GM21526 (cell line): ENCODE results near the gene CNTNAP2.
"Not testable (repeated sequence)": the region's sequence is repeated elsewhere in the genome, so short reads cannot be mapped to it uniquely, and the experiment has no call there.

Experiments
- ATAC-seq: cut with Tn5 transposase; IDR thresholded peaks from one replicate; pipeline ENCODE4 v1.9.1; 2021; ENCODE audit warnings: moderate library complexity; ENCODE audit not compliant: unreplicated experiment, low FRiP score

The CNTNAP2 gene

DNA sequence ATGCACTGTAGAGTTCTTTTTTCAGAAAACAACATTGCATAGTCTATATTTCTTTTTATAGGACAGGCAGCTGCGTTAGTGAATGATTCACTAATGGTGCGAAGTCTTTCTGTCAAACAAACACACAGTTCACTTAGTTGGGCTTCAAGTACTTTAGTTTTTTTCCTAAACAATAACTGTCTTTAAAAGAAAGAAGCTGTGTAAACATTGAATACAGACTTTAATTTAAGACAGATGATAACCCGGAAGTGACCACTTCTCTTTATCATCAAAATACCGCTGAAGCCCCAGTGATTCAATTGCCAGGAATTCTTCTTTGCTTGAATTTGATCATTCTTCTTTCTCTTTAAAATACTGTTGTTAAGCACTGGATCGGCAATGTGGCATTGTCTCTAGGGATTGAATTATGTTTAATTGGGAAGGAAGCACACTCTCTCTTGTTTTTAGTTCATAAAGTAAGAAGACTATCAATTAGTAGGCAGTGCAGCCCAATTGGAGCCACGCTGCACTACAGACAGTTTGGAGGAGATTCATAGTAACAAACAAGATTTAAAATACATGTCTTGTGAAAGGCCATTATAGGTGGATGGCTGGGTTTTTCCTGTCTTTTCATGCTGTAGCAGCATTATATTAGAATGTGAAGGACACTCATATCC, 30.4 kb downstream of the CNTNAP2 start:
- ATAC-seq = no peak

DNA sequence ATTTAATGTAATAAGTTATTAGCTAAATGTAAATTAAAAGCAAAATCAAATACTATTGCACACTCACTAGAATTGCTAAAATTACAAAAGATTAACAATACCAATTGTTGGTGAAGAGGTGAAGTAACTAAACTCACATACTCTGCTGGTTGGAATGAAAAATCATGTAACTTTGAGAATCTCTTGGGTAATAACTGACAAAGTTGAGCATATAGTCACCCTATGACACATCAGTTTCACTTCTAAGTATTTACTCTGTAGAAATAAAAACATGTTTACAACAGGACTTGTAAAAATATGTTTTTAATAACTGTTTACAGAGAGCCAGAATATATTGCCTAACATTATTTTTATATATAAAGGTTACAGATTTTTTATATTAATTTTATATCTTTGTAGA, 33.6 kb downstream of the CNTNAP2 start:
- ATAC-seq = no peak

DNA sequence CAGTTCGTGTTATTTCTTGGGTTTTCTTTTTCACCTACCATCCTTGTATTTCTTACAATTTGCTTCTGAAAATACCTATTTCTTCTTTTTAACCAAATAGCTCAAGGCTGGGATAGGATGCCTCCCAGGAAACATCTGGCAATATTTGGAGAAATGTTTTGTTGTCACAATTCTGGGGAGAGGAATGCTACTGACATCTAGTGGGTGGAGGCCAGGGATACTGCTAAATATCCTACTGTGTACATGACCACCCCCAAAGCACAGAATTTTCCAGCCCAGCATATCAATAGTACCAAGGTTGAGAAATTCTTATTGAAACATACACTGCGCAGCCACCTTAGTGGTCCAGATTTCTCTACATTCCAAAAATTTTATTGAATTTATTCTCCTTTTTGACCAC, 55.5 kb downstream of the CNTNAP2 start:
- ATAC-seq = no peak

DNA sequence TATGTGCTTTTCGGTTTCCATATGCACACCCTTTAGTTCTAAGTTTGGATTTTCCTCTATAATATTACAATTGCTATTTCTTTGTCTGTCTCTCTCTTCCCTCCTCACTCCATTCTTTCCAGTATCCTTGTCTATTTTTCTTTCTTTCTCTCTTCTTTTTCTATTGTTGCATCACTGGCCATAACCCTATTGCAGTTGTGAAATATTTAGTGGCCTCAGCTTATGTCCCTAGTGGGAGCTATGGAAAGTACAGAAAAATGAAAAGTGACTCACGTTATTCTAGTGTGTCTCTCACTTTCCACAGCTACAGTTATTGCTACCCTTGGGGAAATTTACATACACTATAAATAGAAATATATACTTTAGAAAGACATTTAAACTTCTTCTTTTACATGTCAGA, 59.1 kb downstream of the CNTNAP2 start:
- no peak for ATAC-seq

DNA sequence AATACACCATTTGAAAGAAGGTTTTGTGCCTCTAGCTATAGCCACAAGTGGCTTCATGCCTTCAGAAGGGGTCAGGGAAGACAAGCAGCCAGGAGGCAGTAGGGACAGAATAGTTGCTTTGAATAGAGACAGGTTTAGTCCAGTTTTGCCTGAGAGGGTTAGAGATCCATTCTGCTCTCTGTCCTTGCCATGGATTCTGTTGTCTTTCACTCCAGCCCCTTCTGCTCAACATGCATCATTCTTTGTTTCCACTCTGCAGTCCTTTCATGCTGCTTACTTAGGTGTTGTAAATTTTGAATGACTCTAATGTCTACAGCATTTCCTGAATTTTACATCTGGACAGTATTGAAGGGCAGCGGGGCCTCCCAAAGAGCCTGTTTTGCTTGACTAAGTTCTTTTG, 60.3 kb downstream of the CNTNAP2 start:
- ATAC-seq = no peak

DNA sequence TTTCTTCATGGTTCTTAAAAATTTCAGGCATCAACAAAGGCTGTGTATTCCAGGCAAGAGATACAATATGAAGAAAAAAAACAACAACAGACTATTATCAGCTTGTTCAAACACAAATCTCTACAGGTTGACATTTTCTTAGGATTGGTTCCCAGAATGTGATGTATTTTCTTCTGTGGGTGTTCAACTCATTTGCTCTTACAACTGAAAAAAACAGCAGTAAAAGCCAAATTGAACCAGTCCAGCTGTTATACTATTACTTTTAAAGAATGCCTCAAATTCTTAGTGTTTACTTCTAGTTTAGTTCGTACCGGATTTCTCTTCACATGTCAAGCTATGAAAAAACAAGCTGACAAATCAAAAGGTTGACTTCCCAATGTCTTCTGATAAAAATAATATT, 60.7 kb downstream of the CNTNAP2 start:
- ATAC-seq = no peak

DNA sequence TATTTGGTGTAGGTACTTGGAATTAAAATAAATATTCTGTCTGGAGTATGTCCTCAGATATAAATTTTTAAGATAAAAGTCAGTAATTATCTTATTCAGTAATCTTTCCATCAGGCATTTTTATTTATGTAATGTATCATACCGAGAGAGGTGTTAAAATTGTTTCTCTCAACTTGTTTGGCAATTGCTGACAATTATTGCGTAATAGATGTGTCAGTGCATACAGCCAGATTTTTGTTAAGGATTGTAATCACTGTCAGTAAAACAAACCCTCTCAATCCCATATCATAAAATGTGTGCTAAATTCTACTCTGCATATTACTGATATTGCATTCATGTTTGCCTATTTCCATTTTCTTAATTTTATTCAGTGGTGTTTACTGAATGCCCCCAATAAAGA, 69.2 kb downstream of the CNTNAP2 start:
- ATAC-seq = no peak

DNA sequence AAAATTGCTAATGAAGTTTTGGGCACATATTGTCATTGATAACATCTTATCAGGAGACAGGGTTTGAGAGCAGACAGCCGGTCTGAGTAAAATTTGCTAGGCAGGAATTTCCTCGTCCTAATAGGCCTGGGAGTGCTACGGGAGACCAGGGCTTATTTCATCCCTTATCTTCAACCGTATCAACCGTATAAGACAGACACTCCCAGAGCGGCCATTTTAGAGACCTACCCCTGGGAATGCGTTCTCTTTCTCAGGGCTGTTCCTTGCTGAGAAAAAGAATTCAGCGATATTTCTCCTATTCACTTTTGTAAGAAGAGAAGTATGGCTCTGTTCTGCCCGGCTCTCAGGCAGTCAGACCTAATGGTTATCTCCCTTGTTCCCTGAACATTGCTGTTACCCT, 74.8 kb downstream of the CNTNAP2 start:
- not testable (repeated sequence) for ATAC-seq

DNA sequence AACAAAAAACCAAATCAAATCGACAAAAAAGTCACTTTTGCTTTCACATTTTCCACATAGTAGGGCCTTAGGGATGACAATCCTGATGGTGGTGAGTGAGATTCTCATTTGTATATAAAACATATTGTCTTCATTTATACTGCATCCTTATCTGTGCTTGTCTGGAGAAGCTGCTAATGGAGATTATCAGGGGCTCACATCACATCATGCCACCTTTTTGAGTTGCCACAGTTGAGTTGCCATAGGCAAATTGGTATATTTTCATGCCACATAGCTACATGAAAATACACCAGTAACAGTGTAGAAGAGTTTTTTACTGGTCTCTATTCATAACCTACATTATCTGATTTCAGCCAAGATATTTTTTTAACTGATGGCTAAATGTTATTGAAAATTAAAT, 85.3 kb downstream of the CNTNAP2 start:
- ATAC-seq = no peak

DNA sequence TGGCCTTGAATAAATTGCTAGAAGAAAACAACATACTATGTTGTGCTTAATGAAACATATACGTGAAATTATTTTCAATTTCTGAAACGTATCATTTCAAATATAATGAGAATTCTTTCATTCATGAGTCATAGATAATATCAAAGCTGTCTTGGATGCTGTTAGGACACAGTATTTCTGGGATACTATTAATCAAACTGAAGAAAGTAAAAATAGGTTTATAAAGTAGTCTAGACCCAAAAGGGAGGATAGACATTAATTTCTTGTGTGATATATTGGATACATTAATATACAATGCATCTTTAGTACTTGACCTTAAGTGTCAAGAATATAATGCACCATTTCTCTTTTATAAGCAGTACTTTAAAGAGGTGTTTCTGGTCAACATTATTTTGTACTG, 89.7 kb downstream of the CNTNAP2 start:
- no peak for ATAC-seq

DNA sequence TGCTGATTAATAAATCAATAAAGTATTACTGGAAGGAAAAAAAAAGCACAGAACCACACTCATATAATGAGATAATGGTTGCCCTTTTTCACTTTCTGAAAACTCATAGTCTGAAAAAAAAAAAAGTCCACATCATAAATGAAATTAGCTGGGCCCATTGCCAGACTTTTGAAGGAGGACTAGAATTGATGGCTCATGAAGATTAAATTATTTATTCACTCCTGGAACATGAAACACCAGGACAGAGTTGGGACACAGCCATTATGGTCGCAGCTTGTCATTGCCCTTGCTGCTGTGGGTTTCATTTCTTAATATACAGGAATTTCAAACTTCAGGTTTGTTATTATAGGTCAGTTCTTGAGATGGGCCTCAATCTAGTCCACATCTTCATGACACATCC, 91.9 kb downstream of the CNTNAP2 start:
- no peak for ATAC-seq

DNA sequence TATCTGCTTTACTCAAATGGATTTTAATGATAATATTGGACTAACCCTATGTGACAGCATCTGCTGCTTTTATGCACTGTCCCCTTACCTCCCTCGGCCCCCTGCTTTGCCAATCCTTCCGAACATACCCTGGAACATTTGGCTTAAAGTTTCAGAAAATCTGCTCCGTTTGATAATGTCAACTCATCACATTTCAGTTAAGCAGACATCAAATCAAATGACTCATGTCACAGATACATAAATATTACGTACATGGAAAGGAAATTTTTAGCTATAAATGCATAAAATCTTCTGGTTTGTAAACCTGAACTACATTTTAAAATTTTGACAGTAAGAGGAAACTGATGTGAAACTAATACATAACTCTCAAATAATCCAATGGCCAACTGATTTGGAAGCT, 98.2 kb downstream of the CNTNAP2 start:
- ATAC-seq = no peak

DNA sequence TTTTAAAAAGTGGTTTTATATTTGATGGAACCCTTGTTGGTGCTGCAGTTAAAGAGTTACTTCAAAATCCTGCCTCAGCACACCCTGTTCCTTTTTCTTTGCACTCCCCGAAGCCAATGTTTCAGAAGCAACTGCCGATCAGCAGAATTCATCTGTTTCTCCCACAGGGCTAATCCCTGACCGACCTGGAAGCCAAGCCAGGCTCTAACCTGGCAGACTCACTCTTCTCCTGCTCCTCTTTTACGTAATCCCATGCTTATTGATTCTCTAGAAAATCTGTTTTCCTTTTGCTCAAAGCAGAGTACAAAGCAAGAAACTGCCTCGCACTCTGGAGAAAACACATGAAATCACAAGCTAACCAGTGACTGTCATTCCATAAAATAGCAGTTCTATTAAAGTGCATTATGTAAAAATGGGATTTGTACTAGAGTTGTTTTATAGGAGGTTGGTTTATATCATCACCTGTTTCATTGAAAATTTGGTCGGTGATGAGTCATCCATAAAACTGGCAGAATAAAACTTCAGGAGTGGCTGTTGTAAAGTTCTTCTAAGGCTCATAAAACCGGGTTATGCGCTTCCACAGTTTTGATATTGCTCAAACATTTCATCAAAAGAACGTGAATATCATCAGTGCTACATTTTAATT, 99.9 kb downstream of the CNTNAP2 start:
- ATAC-seq = no peak

DNA sequence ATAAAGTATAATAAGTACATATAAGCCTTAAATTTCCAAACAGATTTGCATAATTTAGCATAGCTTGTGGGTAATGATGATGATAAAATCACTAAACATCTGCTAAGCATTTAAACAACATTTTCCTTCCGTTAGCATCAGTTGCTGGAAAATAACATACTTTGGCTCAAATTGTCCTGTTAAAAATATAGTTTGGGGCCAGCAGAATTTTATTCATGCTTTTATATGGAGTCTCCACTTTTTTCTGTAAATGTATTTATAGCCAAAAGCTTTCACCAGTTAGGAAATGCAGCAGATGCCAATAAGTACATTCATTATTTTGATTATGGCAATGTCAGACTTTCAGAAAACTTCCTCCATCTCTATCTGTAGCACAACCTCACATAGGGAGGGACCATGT, 107.2 kb downstream of the CNTNAP2 start:
- no peak for ATAC-seq

DNA sequence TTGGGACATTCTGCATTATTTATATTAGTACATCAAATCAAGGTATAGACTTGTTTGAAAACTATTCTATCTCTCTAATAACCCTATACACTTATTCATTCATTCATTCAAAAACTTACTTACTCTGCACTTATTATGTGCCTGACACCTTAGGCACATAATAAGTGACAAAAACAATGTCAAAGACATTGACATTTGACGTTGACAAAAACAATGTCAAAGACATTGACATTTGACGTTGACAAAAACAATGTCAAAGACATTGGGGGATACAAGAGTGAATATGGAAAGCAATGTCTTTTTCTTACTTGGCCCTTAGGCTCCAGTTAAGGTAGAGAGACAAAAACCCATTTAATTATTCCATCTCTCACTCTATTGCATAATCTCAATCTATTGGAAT, 116.0 kb downstream of the CNTNAP2 start:
- ATAC-seq = no peak

DNA sequence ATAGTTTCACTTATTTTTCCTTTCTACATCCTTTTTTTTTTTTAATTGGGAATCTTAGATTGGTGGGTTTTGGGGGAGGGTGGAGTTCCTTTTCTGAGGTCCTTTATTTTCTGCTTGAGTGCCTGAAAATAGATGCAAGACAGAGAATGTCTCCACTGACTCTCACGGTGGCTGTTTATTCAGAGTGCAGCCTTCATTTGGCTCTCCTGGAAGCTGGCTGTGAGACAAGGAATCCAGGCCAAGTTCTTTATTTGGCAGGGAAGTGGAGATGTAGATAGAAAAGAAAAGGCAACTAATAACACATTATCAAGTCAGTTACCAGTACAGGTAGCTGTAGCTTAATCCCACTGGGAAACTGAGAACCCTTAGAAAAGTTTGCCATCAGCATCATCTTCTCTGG, 118.6 kb downstream of the CNTNAP2 start:
- no peak for ATAC-seq

DNA sequence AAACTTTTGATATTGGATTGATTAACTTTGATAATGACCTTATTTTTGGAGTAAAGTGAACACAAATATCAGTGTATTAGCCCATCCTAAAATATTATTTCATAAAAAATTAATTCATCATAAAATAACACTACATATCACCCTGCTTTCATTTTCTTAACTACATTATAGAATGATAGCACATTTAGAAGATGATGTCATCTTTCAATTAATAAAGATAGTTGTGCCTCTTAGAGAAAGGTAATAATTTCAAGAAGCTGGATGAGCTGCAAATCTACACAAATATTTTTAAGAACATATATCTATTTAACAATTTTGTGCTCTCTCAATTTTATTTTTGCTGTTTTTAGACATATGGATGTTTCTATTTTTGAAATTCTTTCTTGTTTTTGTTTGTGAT, 126.1 kb downstream of the CNTNAP2 start:
- ATAC-seq = no peak

DNA sequence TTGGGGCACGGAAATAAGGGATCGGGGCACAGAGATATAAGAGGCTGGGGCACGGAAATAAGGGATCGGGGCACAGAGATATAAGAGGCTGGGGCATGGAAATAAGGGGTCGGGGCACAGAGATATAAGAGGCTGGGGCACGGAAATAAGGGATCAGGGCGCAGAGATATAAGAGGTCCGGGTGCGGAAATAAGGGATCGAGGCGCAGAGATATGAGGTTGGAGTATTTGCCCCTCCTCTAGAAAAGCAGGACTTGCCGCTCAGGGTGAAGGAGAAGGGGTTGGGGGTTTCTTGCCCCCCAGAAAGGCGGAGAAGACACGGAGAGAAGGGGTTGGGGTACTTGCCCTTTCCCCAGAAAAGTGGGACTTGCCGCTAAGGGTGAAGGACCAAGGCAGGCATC, 131.4 kb downstream of the CNTNAP2 start:
- not testable (repeated sequence) for ATAC-seq

DNA sequence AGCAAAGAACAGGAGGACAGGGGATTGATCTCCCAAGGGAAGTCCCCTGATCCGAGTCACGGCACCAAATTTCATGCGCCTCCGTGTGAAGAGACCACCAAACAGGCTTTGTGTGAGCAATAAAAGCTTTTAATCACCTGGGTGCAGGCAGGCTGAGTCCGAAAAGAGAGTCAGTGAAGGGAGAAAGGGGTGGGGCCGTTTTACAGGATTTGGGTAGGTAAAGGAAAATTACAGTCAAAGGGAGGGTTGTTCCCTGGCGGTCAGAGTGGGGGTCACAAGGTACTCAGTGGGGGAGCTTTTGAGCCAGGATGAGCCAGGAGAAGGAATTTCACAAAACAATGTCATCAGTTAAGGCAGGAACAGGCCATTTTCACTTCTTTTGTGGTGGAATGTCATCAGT, 132.1 kb downstream of the CNTNAP2 start:
- not testable (repeated sequence) for ATAC-seq

DNA sequence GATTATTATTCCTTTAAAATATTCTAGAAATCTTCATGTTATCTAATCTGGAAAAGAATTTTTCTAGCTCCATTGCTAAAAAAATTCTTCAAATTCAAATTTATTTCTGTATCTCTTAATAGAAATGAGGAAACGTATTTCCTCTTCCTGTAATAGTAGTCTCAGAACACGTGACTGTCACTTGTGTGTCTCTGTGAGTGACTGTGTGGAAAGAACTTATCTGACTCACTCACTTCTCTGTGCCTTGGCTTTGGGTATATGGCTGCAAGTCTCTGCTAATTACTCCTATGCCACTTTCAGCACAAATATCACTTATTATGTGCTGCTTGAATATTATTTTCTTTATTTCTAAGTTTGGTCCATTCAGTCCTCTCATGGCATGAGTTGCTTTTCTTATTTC, 132.7 kb downstream of the CNTNAP2 start:
- ATAC-seq = no peak

DNA sequence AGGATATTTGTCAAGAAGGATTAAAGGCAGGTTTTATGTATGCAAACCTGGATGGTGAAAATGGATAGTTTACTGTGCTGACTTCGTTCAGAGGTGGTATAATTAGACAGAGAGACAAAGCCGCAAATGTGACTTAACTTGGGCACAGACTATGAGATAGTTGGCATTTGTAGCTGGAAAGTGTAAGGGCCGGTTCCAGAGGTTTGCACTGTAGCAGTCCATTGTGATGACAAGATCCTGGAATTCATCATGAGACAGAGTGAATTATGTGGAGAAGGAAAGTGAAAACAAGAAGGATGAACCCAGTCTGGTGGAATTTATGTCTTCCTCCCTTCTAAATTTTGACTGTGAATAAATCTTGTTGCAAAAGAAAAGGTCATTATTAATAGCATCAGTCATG, 139.0 kb downstream of the CNTNAP2 start:
- ATAC-seq = no peak

DNA sequence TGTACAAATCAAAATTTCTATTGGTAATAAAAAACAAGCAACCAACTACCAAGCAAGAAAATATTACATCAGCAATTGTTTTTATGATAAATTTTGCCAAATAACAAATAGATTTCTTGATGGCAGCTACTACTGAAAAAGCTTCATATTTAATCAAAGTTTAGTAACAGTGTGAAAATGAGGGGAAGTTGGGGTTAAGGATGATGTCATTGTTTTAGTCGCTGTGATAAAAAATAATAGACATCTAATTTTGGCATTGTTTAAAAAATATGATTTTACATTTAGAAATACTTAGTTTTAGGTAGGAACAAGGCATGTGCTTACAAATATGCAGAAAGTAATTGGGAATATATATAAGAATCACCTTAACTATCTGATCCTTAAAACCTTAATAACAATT, 145.9 kb downstream of the CNTNAP2 start:
- no peak for ATAC-seq

DNA sequence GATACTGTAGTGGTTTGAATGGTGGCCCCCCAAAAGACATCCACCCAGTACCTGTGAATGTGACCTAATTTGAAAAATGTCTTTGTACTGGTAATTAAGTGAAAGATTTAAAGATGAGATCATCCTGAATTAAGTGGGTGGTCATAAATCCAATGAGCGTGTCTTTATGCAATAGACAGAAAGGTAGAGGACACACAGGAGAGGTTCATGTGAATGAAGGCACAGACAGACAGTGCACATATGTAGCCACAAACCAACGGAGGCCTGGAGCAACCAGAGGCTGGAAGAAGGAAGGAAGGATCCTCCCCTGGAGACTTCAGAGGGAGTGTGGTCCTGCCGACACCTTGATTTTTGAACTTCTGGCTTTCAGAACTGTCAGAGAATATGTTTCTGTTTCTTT, 160.3 kb downstream of the CNTNAP2 start:
- no peak for ATAC-seq
